Measurements from ENCODE around the gene RNF31. TPM values are rescaled to one million over a fixed set of nuclear protein-coding genes. Genes with fewer than 3 reads are reported as not detected.

The RNF31 gene
- total RNA-seq, 6 experiments from 2014 or later, result 38.5 to 53.6 (median 47.2) TPM

DNA sequence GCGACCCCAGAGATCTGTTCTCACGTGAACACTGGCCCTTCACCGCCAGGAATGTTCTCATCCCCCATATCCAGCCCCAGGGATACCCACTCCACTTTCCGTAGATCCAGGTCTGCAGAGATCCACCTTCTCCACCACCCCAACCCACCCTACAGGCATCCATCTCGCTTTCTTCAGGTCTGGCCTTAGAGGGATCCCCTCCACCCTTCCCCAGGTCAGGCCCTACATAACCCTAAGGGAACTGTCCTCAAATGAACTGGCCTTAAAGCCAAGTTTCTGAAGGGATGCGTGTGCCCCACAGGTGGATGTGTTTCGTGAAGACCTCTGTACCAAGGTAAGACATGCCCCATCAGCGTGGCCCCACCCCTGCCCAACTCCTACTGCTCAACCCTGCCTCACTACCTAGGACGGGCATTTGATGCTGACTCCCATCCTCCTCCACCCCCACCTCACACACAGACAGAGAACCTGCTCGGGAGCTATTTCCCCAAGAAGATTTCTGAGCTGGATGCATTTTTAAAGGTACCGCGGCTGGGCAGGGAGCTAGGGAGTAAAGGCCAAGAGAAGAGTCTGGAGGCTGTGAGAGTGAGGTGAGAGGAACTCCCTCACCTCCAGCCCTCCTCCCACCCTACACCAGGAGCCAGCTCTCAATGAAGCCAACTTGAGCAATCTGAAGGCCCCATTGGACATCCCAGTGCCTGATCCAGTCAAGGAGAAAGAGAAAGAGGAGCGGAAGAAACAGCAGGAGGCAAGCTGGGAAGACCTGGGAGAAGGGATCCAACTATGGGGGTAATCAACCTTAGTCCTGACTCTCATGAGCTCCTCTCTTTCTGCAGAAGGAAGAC lies 10.4 kb upstream of the RNF31 start:
- H3K27me3 Mint-ChIP-seq (ENCODE audit: insufficient read depth), result peaks cover 6% of the 10 kb centered on the region
- H3K4me1 Mint-ChIP-seq (ENCODE audit: low read depth), result peaks cover 41% of the 10 kb centered on the region
- H3K36me3 Mint-ChIP-seq (ENCODE audit: low read depth), result peaks cover 29% of the 10 kb centered on the region
- peak overlapping the region; percentile 85 for H3K4me3 Mint-ChIP-seq
- H3K27ac Mint-ChIP-seq, result peak overlapping the region; percentile 78
- TF ChIP-seq, protein P1, sequence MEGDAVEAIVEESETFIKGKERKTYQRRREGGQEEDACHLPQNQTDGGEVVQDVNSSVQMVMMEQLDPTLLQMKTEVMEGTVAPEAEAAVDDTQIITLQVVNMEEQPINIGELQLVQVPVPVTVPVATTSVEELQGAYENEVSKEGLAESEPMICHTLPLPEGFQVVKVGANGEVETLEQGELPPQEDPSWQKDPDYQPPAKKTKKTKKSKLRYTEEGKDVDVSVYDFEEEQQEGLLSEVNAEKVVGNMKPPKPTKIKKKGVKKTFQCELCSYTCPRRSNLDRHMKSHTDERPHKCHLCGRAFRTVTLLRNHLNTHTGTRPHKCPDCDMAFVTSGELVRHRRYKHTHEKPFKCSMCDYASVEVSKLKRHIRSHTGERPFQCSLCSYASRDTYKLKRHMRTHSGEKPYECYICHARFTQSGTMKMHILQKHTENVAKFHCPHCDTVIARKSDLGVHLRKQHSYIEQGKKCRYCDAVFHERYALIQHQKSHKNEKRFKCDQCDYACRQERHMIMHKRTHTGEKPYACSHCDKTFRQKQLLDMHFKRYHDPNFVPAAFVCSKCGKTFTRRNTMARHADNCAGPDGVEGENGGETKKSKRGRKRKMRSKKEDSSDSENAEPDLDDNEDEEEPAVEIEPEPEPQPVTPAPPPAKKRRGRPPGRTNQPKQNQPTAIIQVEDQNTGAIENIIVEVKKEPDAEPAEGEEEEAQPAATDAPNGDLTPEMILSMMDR (IDR thresholded peaks at IDR 0.05), result no peak
- DNase-seq, result no peak
- H3K9me3 Mint-ChIP-seq, result no peaks in the 10 kb centered on the region

DNA sequence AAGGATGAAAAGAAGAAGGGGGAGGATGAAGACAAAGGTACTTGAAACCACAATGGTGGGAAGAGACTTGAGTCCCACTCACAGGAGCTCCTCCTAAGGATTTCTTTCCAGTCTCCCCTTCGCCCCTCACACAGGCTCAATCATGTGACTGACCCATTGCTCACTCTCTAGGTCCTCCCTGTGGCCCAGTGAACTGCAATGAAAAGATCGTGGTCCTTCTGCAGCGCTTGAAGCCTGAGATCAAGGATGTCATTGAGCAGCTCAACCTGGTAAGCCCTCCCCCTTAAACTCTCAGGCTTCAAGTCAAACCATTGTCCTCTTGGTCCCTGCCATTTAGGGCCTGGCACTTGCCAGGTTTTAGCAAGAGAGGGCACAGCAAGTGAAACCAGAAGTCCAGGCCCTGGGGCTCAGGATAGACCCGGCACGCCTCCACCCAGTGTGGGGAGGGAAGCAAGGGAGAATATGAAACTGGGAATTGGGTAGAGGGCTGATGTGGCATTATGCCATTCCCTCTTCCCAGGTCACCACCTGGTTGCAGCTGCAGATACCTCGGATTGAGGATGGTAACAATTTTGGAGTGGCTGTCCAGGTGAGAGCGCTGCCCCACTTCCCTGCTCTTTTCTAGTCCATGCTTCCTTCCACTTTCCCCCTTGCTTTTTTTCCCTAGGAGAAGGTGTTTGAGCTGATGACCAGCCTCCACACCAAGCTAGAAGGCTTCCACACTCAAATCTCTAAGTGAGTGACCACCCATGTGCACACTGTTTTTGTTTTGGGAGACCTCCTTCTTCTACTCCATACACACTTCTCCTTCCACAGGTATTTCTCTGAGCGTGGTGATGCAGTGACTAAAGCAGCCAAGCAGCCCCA lies 9.5 kb upstream of the RNF31 start:
- Mint-ChIP-seq H3K36me3 (ENCODE audit: low read depth) (peaks cover 29% of the 10 kb centered on the region), H3K9me3 (no peaks in the 10 kb centered on the region), H3K27ac (no peak overlapping the region), H3K4me1 (ENCODE audit: low read depth) (peaks cover 47% of the 10 kb centered on the region), H3K4me3 (no peak overlapping the region), H3K27me3 (ENCODE audit: insufficient read depth) (peaks cover 6% of the 10 kb centered on the region)
- TF ChIP-seq, protein P1 (IDR thresholded peaks at IDR 0.05), result no peak
- DNase-seq, result no peak

DNA sequence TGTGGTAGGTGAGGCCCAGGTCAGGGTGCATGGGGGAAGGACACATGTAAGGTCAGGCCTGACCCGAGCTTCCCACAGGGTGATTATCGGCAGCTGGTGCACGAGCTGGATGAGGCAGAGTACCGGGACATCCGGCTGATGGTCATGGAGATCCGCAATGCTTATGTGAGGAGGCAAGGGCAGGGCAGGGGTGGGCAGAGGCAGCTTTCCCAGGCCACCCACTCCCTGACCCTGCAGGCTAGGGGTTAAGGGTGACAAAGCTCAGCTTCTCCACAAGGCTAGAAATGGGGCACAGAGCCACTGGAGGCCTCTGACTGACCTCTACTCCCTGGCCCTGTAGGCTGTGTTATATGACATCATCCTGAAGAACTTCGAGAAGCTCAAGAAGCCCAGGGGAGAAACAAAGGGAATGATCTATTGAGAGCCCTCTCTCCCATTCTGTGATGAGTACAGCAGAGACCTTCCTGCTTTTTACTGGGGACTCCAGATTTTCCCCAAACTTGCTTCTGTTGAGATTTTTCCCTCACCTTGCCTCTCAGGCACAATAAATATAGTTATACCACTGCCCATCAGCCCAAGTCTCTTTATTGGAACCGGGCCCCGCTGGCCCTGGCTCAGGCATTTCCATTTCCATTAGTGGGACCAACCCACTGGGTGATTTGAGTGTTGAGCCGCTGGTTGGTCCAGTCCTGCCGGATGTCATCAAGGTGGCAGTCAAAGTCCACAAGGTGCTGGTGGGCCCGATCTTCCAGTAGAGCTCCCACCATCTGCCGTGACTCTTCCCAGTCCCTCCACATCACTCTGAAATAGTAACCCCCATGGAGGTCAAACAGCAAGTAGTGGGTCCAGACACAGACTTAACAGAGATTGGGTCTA lies 8.7 kb upstream of the RNF31 start:
- Mint-ChIP-seq H3K36me3 (ENCODE audit: low read depth) (peaks cover 36% of the 10 kb centered on the region), H3K4me1 (ENCODE audit: low read depth) (peaks cover 56% of the 10 kb centered on the region), H3K4me3 (peak overlapping the region; percentile 95), H3K9me3 (no peaks in the 10 kb centered on the region), H3K27ac (peak overlapping the region; percentile 36; the same call in 1 of the 2 replicates), H3K27me3 (ENCODE audit: insufficient read depth) (peaks cover 6% of the 10 kb centered on the region)
- no peak for DNase-seq
- TF ChIP-seq, protein P1 (IDR thresholded peaks at IDR 0.05), result no peak

DNA sequence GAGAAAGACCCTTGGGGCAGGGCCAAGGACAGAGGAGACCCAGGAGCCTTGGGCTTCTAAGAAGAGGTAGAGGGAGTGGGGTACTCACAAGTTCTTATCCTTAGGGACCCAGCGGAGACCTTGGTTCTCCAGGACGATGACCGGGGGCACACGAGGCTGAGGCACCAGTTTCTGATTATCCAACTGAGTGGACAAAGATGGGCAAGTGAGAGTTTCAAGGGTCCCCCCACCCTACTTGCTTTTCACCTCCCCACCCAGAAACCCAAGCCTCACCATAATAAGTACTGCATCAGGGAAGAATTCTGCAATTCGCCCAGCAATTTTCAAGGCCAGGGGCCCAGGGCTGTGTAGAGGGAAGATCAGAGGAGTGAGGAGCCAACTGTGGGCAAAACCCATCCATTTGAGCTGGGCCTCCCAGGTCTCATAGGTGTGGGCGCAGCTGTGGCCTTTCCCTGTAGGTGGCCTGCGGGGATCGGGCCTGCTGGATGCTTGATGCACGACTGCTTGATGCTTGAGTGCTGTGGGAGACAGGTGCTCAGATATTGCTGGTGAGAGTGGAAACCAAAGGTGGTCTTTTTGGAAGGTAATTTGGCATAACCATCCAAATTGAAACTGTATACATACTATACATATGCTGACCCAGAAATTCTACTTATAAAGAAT lies 7.9 kb upstream of the RNF31 start:
- H3K9me3 Mint-ChIP-seq, result no peaks in the 10 kb centered on the region
- H3K36me3 Mint-ChIP-seq (ENCODE audit: low read depth), result peaks cover 40% of the 10 kb centered on the region
- peaks cover 6% of the 10 kb centered on the region for H3K27me3 Mint-ChIP-seq (ENCODE audit: insufficient read depth)
- peaks cover 64% of the 10 kb centered on the region for H3K4me1 Mint-ChIP-seq (ENCODE audit: low read depth)
- no peak for DNase-seq
- TF ChIP-seq, protein P1 (IDR thresholded peaks at IDR 0.05), result no peak; the same call in 1 of the 2 replicates
- H3K4me3 Mint-ChIP-seq, result peak overlapping the region; percentile 95
- H3K27ac Mint-ChIP-seq, result no peak overlapping the region; the same call in 1 of the 2 replicates
